ENCODE data around the gene ABCD3.
"Not testable (repeated sequence)": the region's sequence is repeated elsewhere in the genome, so short reads cannot be mapped to it uniquely, and the experiment has no call there.

ABCD3 gene

DNA sequence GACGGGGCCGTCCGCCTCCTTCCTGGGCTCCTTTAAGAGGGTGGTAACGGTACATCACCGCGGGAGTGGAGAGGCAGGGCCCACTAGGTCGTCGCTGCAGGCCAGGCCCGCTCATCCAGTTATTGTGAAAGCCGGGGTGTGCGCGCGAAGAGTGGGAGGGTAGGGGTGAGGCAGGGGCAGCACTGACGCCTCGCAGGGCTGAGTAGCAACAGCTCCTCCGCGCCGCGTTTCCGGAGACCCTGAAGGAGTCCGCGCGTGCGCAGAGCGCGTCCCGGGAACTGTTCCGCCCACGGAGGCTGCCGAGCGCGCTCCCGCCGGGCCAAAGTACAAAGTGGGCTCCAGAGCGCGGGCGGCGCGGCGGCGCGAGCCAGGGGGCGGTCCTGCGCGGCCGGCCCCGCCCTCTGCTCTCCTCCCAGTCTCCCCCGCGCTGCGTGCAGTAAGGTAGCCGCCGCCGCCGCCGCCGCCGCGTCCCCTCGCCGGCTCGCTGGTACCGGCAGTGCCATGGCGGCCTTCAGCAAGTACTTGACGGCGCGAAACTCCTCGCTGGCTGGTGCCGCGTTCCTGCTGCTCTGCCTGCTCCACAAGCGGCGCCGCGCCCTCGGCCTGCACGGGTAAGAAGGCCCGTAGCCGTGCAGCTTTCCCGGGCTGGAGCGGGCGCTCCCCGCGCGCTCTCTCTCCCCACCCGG, at the start of gene ABCD3:
ABCD3 (plus strand) TSS at position 412 of the 686 bp plus-strand sequence; CDS start at position 502, 90 bp downstream.
- peak within 1 kb of the TSS; percentile 90 for H3K4me3 ChIP-seq (ENCODE audit: control insufficient read depth, low read depth, low read length)
- TF ChIP-seq, protein P1, sequence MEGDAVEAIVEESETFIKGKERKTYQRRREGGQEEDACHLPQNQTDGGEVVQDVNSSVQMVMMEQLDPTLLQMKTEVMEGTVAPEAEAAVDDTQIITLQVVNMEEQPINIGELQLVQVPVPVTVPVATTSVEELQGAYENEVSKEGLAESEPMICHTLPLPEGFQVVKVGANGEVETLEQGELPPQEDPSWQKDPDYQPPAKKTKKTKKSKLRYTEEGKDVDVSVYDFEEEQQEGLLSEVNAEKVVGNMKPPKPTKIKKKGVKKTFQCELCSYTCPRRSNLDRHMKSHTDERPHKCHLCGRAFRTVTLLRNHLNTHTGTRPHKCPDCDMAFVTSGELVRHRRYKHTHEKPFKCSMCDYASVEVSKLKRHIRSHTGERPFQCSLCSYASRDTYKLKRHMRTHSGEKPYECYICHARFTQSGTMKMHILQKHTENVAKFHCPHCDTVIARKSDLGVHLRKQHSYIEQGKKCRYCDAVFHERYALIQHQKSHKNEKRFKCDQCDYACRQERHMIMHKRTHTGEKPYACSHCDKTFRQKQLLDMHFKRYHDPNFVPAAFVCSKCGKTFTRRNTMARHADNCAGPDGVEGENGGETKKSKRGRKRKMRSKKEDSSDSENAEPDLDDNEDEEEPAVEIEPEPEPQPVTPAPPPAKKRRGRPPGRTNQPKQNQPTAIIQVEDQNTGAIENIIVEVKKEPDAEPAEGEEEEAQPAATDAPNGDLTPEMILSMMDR (IDR thresholded peaks at IDR 0.05; ENCODE audit: control insufficient read depth, insufficient read depth, low read depth, low read length, missing control alignments): no peak
- peak; percentile 93 for DNase-seq (ENCODE audit: low read depth)

- not testable (repeated sequence) for DNase-seq (ENCODE audit: low read depth); H3K4me3 ChIP-seq (ENCODE audit: control insufficient read depth, low read depth, low read length)
Observed at GRCh38 chr1:94372771-94373170, 45.4 kb upstream of the ABCD3 start.

GRCh38 chr1:94373311-94373710, 44.9 kb upstream of the ABCD3 start:
- not testable (repeated sequence) for H3K4me3 ChIP-seq (ENCODE audit: control insufficient read depth, low read depth, low read length); DNase-seq (ENCODE audit: low read depth)

DNA sequence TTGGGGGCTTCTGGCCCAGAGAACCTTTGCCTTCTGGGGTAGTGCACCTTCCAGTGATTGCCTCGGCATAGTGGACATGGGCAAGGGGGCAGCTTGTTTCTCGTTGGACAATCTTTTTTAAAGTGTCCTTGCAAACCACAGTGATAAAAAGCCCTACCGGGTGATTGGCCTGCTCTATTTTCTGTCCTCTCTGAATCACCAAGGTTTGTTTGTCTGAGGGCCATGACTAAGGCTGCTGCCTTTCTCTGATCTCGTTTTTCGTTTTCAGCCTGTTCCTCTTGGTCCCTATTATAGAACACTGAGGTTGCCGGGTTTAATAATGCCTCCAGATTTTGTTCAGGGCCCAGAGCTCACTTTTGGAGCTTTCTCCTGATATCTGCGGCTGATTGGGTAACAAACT, 42.5 kb upstream of the ABCD3 start:
- DNase-seq (ENCODE audit: low read depth); H3K4me3 ChIP-seq (ENCODE audit: control insufficient read depth, low read depth, low read length): not testable (repeated sequence)

GRCh38 chr1:94378493-94378892, 39.7 kb upstream of the ABCD3 start:
- H3K4me3 ChIP-seq (ENCODE audit: control insufficient read depth, low read depth, low read length): not testable (repeated sequence)

DNA sequence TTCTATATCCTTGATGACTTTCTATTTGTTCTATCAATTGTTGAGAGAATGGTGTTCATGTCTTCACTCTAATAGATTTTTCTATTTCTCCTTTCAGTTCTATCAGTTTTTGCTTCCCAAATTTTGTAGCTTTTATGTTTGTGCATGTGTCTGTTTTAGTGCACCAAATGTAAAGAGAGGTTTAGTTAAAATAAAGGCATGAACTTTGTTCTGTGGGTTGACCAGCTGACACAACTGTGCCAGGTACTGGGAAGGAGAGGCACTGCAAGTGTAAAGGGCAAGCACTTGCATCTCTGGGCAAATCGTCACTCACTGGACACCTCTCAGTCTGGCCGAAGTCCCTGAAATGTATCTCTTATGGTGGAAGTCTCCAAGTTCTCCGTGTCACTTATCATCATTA, 38.6 kb upstream of the ABCD3 start:
- TF ChIP-seq, protein P1 (IDR thresholded peaks at IDR 0.05; ENCODE audit: control insufficient read depth, insufficient read depth, low read depth, low read length, missing control alignments): no peak
- H3K4me3 ChIP-seq (ENCODE audit: control insufficient read depth, low read depth, low read length): no peak overlapping the region
- no peak for DNase-seq (ENCODE audit: low read depth)

More at GRCh38 chr1:94378493-94378892, 39.7 kb upstream of the ABCD3 start:
- not testable (repeated sequence) for DNase-seq (ENCODE audit: low read depth)

DNA sequence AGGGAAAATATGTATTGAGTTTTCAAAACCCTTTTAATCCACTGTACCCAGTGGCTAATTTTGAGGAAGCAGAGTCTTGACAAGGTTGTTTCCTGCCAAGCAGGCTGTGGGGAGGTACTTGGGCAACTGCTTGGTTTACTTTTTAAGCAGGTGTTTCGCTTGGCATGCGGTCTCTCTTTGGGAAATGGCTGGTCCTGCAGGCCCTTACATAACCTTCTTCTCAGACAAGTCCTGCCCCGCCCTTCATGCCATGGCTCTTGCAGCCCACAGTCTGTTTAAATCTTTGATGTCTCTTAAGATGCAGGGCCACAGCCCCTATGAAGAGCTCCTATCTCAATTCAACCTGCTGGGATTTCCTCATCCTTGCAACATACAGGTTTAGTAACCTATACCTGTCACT, 36.0 kb upstream of the ABCD3 start:
- H3K4me3 ChIP-seq (ENCODE audit: control insufficient read depth, low read depth, low read length): no peak overlapping the region
- TF ChIP-seq, protein P1 (IDR thresholded peaks at IDR 0.05; ENCODE audit: control insufficient read depth, insufficient read depth, low read depth, low read length, missing control alignments): no peak
- no peak for DNase-seq (ENCODE audit: low read depth)

- TF ChIP-seq, protein P1 (IDR thresholded peaks at IDR 0.05; ENCODE audit: control insufficient read depth, insufficient read depth, low read depth, low read length, missing control alignments): no peak
- DNase-seq (ENCODE audit: low read depth): no peak
- no peak overlapping the region for H3K4me3 ChIP-seq (ENCODE audit: control insufficient read depth, low read depth, low read length)
Observed at GRCh38 chr1:94383966-94384408, 34.2 kb upstream of the ABCD3 start.
